GM23338 (cell line): ENCODE results near the gene MRM2. TPM values are rescaled to one million over a fixed set of nuclear protein-coding genes. Genes with fewer than 3 reads are reported as not detected.
A peak's percentile ranks its signal among the peaks of the same experiment; 100 is the strongest.

Experiments used
- ATAC-seq: fragments of 200-7000 bp; cut with Tn5 transposase; 3 replicates; pipeline ENCODE4 v1.9.1; 2020
- DNase-seq: peaks from one replicate; pipeline ENCODE4 v3.0.0-alpha.2; 2015; ENCODE audit warnings: low spot score
- H2AFZ ChIP-seq: fragments of 200-600 bp; sonication (generic); 2 replicates; pipeline ENCODE4 v1.8.0; 2016; ENCODE audit warnings: antibody characterized with exemption, mild to moderate bottlenecking, moderate library complexity
- H3F3A ChIP-seq: fragments of 200-600 bp; sonication (generic); replicated peaks from 2 replicates; pipeline ENCODE4 v1.8.0; 2017; ENCODE audit warnings: antibody characterized with exemption, mixed run types, low read depth
- H3K27ac ChIP-seq: fragments of 200-600 bp; sonication (generic); 2 replicates; pipeline ENCODE4 v1.6.1; 2016; ENCODE audit warnings: low read depth
- H3K27me3 ChIP-seq: fragments of 200-600 bp; sonication (generic); 2 replicates; pipeline ENCODE4 v1.8.0; 2016; ENCODE audit warnings: mild to moderate bottlenecking, mixed run types, moderate library complexity; ENCODE audit not compliant: insufficient read depth
- H3K36me3 ChIP-seq: fragments of 200-600 bp; sonication (generic); 2 replicates; pipeline ENCODE4 v1.8.0; 2016; ENCODE audit warnings: mild to moderate bottlenecking; ENCODE audit not compliant: insufficient read depth
- H3K4me1 ChIP-seq: fragments of 200-600 bp; sonication (generic); 2 replicates; pipeline ENCODE4 v1.8.0; 2016; ENCODE audit warnings: mild to moderate bottlenecking, moderate library complexity; ENCODE audit not compliant: insufficient read depth
- H3K4me2 ChIP-seq: fragments of 200-600 bp; sonication (generic); 2 replicates; pipeline ENCODE4 v1.7.1; 2017; ENCODE audit warnings: mixed run types
- H3K4me3 ChIP-seq: fragments of 200-600 bp; sonication (generic); 2 replicates; pipeline ENCODE4 v1.6.1; 2016; ENCODE audit warnings: mixed run types
- H3K79me2 ChIP-seq: fragments of 200-600 bp; sonication (generic); replicated peaks from 2 replicates; pipeline ENCODE4 v1.8.0; 2017; ENCODE audit warnings: mild to moderate bottlenecking; ENCODE audit not compliant: insufficient read depth
- H3K9me2 ChIP-seq: fragments of 200-600 bp; sonication (generic); 2 replicates; pipeline ENCODE4 v1.8.0; 2017; ENCODE audit not compliant: insufficient read depth
- H4K20me1 ChIP-seq: fragments of 200-600 bp; sonication (generic); replicated peaks from 2 replicates; pipeline ENCODE4 v1.8.0; 2017; ENCODE audit warnings: mild to moderate bottlenecking; ENCODE audit not compliant: insufficient read depth
- H3K27ac Mint-ChIP-seq: 2 replicates; pipeline ENCODE4 v1.8.0; 2020; ENCODE audit warnings: inconsistent platforms, mild to moderate bottlenecking, moderate library complexity, mixed read lengths
- H3K27me3 Mint-ChIP-seq: 3 replicates; pipeline ENCODE4 v1.8.0; 2022; ENCODE audit warnings: low read depth, mild to moderate bottlenecking, moderate library complexity, mixed read lengths, inconsistent platforms; ENCODE audit not compliant: insufficient read depth, poor library complexity
- H3K36me3 Mint-ChIP-seq: 3 replicates; pipeline ENCODE4 v1.8.0; 2021; ENCODE audit warnings: low read depth, mild to moderate bottlenecking, inconsistent platforms, moderate library complexity, mixed read lengths
- H3K4me1 Mint-ChIP-seq: 3 replicates; pipeline ENCODE4 v1.8.0; 2020; ENCODE audit warnings: mild to moderate bottlenecking, inconsistent platforms, mixed read lengths
- H3K4me3 Mint-ChIP-seq: 3 replicates; pipeline ENCODE4 v1.8.0; 2021; ENCODE audit warnings: moderate library complexity, mild to moderate bottlenecking, inconsistent platforms, mixed read lengths
- H3K9me3 Mint-ChIP-seq: 3 replicates; pipeline ENCODE4 v1.8.0; 2020; ENCODE audit warnings: moderate library complexity, mild to moderate bottlenecking, inconsistent platforms, mixed read lengths
- CREB1 ChIP-seq: fragments of 250-450 bp; sonication (Bioruptor Pico); IDR thresholded peaks from 2 replicates; pipeline ENCODE4 v1.5.0; 2020; ENCODE audit warnings: low read depth, mild to moderate bottlenecking, moderate library complexity
- CTCF ChIP-seq, 2 experiments: fragments of 200-600 bp in 1 of 2; sonication (generic) in 1 of 2; conservative IDR thresholded peaks; 2 replicates each; pipeline versions ENCODE4 v1.5.1 to v1.6.1; 2016 to 2017; ENCODE audit warnings: antibody characterized with exemption in 2 of 2, low read depth in 2 of 2, mild to moderate bottlenecking in 2 of 2, moderate library complexity in 1 of 2
- ETS1 ChIP-seq: IDR thresholded peaks from 2 replicates; pipeline ENCODE4 v1.6.1; 2016; ENCODE audit warnings: antibody characterized with exemption
- EZH2 ChIP-seq: fragments of 200-600 bp; sonication (generic); IDR thresholded peaks from one replicate; pipeline ENCODE4 v1.8.0; 2017; ENCODE audit warnings: antibody characterized with exemption, mild to moderate bottlenecking, low read depth; ENCODE audit not compliant: unreplicated experiment
- EZH2phosphoT487 ChIP-seq: fragments of 200-600 bp; sonication (generic); IDR thresholded peaks from one replicate; pipeline ENCODE4 v1.8.1; 2018; ENCODE audit warnings: antibody characterized with exemption; ENCODE audit not compliant: unreplicated experiment
- JUNB ChIP-seq: IDR thresholded peaks from one replicate; pipeline ENCODE4 v1.6.1; 2016; ENCODE audit warnings: antibody characterized with exemption; ENCODE audit not compliant: unreplicated experiment
- NANOG ChIP-seq: IDR thresholded peaks from 2 replicates; pipeline ENCODE4 v1.6.1; 2016; ENCODE audit warnings: antibody characterized with exemption, borderline replicate concordance
- POLR2AphosphoS5 ChIP-seq: IDR thresholded peaks from 2 replicates; pipeline ENCODE4 v1.6.1; 2016; ENCODE audit warnings: antibody characterized with exemption, low read depth
- REST ChIP-seq: IDR thresholded peaks from one replicate; pipeline ENCODE4 v1.6.1; 2018; ENCODE audit warnings: antibody characterized with exemption; ENCODE audit not compliant: unreplicated experiment
- STAT1 ChIP-seq: IDR thresholded peaks from one replicate; pipeline ENCODE4 v1.6.1; 2016; ENCODE audit warnings: antibody characterized with exemption; ENCODE audit not compliant: unreplicated experiment
- ZNF114 ChIP-seq: fragments of 250-450 bp; sonication (Bioruptor Pico); IDR thresholded peaks from 2 replicates; pipeline ENCODE4 v1.5.0; 2020; ENCODE audit warnings: mild to moderate bottlenecking, moderate library complexity
- ZNF331 ChIP-seq: fragments of 250-450 bp; sonication (Bioruptor Pico); IDR thresholded peaks from 2 replicates; pipeline ENCODE4 v1.5.0; 2020; ENCODE audit warnings: low read depth, mild to moderate bottlenecking, moderate library complexity
- ZNF462 ChIP-seq: fragments of 250-450 bp; sonication (Bioruptor Pico); IDR thresholded peaks from 2 replicates; pipeline ENCODE4 v1.5.0; 2020; ENCODE audit warnings: mild to moderate bottlenecking, moderate library complexity
- polyA plus RNA-seq: library from polyadenylated mRNA; unstranded; fragments of >200 nt; fragmentation: Nextera tagmentation; extraction: Ambion mirVana; gene quantifications from 2 replicates; pipeline ENCODE4 v1.2.1, GENCODE V29; 2016
- total RNA-seq: library from RNA; depleted of rRNA; stranded (reverse); fragments of >200 nt; shearing (Covaris generic); gene quantifications from 2 replicates; pipeline ENCODE4 v1.2.3, GENCODE V29; 2014

The MRM2 gene
- total and polyA plus RNA-seq, 2 experiments from 2014 or later, result 30.0 to 37.8 TPM

GRCh38 chr7:2191016-2191415 is 51.0 kb downstream of the MRM2 start:
- Mint-ChIP-seq H3K4me3 (no peak overlapping the region), H3K27me3 (no peaks in the 10 kb centered on the region), H3K27ac (no peak overlapping the region), H3K36me3 (peaks cover 66% of the 10 kb centered on the region), H3K9me3 (peaks cover 8% of the 10 kb centered on the region; the same call in 2 of the 3 replicates), H3K4me1 (no peaks in the 10 kb centered on the region)
- H3K27ac ChIP-seq, result no peak overlapping the region
- DNase-seq, result no peak
- H3F3A ChIP-seq, result no peaks in the 10 kb centered on the region
- H3K4me1 ChIP-seq, result no peaks in the 10 kb centered on the region
- peaks cover 6% of the 10 kb centered on the region; the same call in 1 of the 2 replicates for H4K20me1 ChIP-seq
- no peak for TF ChIP-seq CTCF (conservative IDR thresholded peaks at IDR 0.05; ENCODE audit: low read depth in 2 of 2)
- TF ChIP-seq POLR2AphosphoS5, result no peak
- TF ChIP-seq ZNF114 (CRISPR knock-in tag), result no peak
- TF ChIP-seq STAT1, result no peak
- no peak for TF ChIP-seq ZNF331 (CRISPR knock-in tag)
- no peak for TF ChIP-seq EZH2phosphoT487
- TF ChIP-seq JUNB, result no peak
- no peak for TF ChIP-seq NANOG
- TF ChIP-seq REST, result no peak
- no peak for TF ChIP-seq ZNF462 (CRISPR knock-in tag)
- TF ChIP-seq ETS1, result no peak
- no peak for TF ChIP-seq EZH2
- no peak for TF ChIP-seq CREB1 (CRISPR knock-in tag)
- no peaks in the 10 kb centered on the region; the same call in 1 of the 2 replicates for H3K9me2 ChIP-seq
- peaks cover 8% of the 10 kb centered on the region for H3K36me3 ChIP-seq
- no peak overlapping the region for H3K4me3 ChIP-seq
- peaks cover 40% of the 10 kb centered on the region for H3K79me2 ChIP-seq
- no peaks in the 10 kb centered on the region for H3K27me3 ChIP-seq
- H2AFZ ChIP-seq, result no peak overlapping the region
- ATAC-seq, result 0 out of 3 replicates have a peak, but pooled peaks have one; percentile 25
- no peak overlapping the region for H3K4me2 ChIP-seq
